GM21367 (cell line): ENCODE results near the gene MBD5.

Source experiments
- ATAC-seq: cut with Tn5 transposase; IDR thresholded peaks from one replicate; pipeline ENCODE4 v1.9.1; 2021; ENCODE audit not compliant: unreplicated experiment

Gene MBD5

DNA sequence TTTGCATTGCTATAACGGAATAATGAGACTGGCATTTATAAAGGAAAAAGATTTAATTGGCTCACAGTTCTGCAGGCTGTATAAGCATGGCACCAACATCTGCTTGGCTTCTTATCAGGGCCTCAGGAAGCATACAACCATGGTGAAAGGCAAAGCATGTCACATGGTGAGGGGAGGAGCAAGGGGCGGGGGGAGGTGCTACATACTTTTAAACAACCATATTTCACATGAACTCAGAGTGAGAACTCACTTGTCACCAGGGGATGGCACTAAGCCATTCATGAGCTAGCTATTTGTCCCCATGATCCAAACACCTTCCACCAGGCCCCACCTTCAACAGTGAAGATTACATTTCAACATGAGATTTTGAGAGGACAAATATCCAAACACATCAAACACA, 188.7 kb downstream of the MBD5 start:
- no peak for ATAC-seq

- ATAC-seq: no peak
These were observed 197.6 kb downstream of the MBD5 start for GRCh38 chr2:148218326-148219075.

DNA sequence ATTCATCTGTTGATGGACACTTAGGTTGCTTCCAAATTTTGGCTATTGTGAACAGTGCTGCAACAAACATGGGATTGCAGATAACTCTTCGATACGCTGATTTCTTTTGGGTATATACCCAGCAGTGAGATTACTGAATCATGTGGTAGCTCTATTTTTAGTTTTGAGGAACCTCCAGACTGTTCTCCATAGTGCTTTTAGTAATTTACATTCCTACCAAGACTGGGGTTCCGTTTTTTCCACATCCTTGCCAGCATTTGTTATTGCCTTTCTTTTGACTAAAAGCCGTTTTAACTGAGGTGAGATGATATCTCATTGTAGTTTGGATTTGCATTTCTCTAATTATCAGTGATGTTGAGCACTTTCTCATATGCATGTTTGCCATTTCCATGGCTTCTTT, 200.3 kb downstream of the MBD5 start:
- ATAC-seq: no peak

- no peak for ATAC-seq
These were observed 201.0 kb downstream of the MBD5 start for GRCh38 chr2:148221926-148222325.

DNA sequence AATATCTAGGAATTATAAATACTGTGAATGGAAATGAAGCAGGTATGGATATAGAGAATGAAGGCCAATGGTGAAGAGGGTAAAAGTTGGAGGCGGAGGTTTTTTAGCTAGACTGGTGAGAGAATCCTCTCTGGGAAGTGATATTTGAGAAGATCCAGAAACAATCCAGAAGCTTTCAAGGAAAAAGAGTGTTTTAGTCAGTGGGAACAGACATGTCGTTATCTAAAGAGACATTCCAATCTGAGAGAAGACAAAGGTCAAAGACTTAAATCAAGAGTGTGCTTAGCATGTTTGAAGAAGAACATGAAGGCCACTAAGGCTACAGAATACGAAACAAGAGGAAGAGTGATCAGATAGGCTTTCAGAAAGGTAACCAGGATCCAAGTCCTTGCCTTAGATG, 211.0 kb downstream of the MBD5 start:
- ATAC-seq: no peak

DNA sequence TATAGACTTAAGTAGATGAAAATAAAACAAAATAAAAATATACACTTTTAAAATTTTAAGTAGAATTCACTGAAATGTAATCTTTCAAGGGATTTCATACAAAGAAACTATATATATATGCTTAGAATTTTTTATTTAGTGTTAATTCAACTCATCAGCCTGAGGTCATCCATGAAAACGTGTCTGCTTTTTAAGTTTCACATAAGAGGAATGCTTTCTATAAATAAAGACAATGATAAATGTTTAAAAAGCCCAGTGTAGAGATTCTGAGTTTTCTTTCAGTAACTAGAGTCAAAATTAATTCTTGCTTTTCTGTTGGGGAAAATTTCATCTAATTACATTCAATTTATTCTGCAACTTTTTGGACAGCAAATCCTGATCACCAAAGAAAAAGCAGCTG, 213.3 kb downstream of the MBD5 start:
- ATAC-seq: no peak

- ATAC-seq: no peak
These were observed 217.0 kb downstream of the MBD5 start for GRCh38 chr2:148237911-148238310.

GRCh38 chr2:148238561-148238960, 217.7 kb downstream of the MBD5 start:
- no peak for ATAC-seq

DNA sequence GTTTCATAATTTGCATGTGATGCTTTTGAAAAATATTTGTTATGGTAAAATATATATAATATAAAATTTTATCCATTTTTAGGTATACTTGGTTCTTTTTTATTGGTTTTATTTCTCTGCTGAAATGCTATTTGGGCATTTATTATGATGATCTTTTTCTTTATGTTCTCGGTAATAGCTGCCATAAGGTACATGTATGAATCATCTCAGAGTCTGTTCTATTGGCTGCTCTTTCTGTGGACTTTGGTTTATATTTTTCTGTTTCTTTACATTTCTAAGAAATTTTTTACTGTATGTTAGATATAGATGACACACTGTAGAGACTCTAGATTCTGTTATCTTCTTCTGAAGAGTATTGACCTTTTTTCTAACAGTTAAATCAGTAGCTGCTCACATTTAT, 219.9 kb downstream of the MBD5 start:
- no peak for ATAC-seq

DNA sequence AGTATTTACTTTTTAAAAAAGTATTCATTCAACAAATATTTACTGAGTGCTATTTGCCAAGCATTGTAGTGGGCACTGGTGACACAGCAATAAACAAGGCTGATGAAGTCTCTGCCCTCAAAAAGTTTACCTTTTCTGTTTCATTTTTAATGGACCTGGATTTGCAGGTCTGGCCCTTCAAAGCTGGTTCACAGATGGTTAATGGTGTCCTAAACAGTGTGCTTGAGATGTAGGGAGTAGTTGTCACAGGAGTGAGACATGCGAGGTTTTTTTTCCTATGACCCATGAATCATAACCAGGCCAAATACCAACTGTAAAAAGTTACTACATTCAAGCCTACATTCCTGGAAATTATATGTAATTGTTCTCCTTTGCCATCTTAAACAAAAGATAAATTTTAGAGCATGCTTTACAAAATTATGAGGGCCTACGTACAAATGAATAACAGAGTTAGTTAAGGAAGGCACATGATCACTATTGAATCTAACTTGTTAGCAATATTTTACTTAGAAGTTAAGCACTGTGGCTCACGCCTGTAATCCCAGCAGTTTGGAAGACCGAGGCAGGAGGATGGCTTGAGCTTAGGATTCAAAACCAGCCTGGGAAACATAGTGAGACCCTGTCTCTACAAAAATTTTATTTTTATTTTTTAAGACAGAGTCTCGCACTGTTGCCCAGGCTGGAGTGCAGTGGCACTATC, 223.9 kb downstream of the MBD5 start:
- ATAC-seq: no peak

GRCh38 chr2:148251993-148252392, 231.1 kb downstream of the MBD5 start:
- no peak for ATAC-seq

DNA sequence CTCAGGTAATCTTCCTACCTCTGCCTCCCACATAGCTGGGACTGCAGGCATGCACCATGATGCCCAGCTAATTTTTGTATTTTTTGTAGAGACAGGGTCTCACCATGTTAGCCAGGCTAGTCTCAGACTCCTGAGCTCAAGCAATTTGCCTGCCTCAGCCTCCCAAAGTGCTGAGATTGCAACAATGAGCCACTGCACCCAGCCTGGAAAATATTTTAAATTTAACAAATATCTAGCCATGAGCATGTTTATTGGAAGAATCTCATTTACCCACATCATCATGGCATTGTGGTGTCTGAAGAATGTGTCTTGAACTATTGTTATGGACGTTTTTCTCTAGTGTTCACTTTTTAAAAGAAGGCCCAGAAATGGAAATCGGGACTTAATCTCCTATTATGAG, 231.8 kb downstream of the MBD5 start:
- ATAC-seq: no peak

DNA sequence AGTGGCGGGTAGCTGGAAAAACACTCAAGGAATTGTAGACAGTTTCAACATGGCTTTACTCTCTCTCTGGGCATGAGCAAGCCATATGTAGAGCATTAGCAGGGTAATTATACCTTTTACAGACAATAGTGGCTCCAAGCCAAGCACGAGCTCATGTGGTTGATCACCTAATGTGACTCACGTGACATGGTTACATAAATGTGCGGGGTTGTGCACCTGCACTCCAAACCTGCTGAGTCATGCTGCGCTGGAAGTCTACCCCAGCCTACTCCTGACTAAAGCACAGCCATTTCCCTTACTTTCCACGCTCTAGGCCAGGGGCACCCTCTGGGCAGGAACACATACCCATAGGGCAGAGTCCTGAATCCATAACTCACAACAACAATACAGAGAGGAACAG, 232.8 kb downstream of the MBD5 start:
- no peak for ATAC-seq

- no peak for ATAC-seq
These were observed 235.0 kb downstream of the MBD5 start for GRCh38 chr2:148255929-148256328.

- ATAC-seq: no peak
These were observed 236.4 kb downstream of the MBD5 start for GRCh38 chr2:148257276-148257675.

DNA sequence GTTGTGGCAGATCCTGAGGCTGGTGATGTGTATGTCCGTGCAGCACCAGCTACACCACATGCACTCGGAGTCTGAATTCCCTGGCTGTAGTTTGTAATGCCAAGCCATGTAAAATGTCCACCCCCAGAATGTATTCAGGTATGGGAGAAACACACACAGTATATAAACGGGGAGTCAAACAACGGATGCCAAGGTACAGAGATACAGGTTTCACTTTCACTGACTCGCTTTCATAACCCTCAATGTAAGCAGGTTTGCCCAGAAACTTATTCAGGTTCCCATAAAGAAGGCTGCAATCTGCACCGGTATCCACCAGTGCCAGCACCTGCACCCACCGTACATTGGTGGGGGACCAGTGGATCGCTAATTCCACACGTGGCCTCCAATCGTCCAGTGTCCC, 237.2 kb downstream of the MBD5 start:
- no peak for ATAC-seq

- ATAC-seq: no peak
These were observed 238.8 kb downstream of the MBD5 start for GRCh38 chr2:148259674-148260073.

DNA sequence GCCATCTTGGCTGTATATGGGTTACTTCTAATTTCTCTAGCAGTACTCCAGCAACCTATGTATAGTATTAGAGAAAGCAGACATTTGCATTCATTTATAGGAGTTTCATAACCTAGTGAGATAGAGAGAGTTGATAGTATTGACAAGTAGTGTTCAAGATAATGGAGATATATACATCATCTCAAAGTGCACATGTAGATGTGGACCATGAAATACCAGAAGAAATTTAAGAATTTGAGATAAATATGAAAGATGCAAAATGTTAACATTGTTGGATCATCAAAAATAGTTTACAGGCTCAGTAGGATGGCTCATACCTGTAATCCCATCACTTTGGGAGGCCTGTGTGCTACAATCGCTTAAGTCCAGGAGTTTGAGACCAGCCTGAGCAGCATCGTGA, 243.0 kb downstream of the MBD5 start:
- no peak for ATAC-seq

DNA sequence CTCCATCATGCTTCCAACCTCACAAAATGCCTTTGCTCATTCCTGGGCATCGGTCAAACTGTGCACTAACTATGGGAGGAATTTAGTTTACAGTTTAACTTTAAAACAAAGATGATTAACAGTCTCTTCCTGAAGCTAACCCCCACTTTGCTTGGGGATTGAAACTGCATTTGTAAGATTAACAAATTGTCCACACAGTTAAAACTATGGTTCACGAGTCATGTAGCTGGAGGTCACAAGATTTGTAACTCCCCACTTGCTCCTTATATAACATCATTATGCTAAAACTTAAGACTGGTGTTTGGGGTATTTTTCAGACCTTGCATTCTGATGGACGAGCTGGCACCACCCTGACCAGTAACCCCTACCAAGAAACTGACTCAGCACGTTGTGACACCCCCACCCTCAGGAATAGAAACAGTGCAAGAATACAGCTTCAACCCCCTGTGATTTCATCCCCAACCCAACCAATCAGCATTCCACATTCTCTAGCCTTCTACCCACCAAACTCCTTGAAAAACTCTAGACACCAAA, 252.3 kb downstream of the MBD5 start:
- ATAC-seq: no peak

- ATAC-seq: no peak
These were observed 258.3 kb downstream of the MBD5 start for GRCh38 chr2:148279216-148279615.

DNA sequence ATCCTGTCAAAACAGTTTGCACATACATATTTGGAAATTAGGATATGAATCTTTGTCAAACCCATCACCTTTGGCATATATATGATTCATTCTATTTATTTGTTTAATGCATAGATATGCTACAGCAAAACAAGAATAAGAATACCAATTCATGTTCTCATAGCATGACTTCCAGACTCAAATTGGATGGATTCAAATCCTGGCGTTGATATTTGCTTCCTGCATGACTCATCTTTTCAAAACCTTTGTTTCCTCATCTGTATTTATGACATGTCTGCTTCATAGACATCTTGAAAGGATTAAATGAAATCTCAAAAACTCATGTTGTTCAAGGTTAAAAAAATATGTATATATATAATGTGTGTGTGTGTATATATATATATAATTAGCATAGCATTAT, 261.3 kb downstream of the MBD5 start:
- no peak for ATAC-seq

DNA sequence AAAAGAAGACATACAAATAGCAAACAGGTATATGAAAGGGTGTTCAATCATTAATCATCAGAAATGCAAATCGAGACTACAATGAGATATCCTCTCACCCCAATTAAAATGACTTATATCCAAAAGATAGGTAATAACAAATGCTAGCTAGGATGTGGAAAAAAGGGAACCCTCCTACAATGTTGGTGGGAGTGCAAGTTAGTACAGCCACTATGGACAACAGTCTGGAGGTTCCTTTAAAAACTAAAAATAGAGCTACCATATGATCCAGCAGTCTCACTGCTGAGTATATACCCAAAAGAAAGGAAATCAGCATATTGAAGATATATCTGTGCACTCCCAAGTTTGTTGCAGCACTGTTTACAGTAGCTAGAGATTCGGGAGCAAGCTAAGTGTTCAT, 271.5 kb downstream of the MBD5 start:
- no peak for ATAC-seq

DNA sequence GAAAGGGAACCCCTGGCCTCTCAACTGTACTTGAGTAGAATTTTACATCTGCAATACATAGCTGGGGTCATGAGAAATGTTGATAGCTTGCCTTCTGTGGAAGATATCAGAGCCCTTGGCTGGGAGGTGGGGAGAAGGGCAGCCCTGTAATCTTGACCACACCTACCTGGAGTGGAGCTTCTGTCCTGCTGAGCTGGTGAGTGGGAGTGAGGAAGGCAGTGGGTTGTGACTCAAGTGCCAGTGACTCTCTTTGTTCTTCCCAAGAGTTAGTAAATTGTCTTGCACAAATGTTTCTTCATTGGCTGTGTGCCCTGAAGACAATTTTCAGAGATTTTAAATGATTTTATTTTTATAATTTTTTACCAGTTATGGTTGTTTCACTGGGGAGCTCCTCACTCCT, 277.3 kb downstream of the MBD5 start:
- no peak for ATAC-seq
